CD4-positive, alpha-beta T cell (primary cell): ENCODE measurements around the gene MPPED1. TPM values are rescaled to one million over a fixed set of nuclear protein-coding genes. Genes with fewer than 3 reads are reported as not detected.

Experiments
- ATAC-seq: fragments of 200-7000 bp; cut with Tn5 transposase; one replicate; pipeline ENCODE4 v1.10.0; 2022; ENCODE audit warnings: mild to moderate bottlenecking; ENCODE audit not compliant: poor library complexity
- CTCF ChIA-PET: fragments of 350-600 bp; sonication (Branson Sonifier 250); formaldehyde crosslinking; loops from one replicate; lab custom pipeline; 2021; ENCODE audit warnings: antibody characterized with exemption, inconsistent platforms; lab: Charles Lee
- POLR2A ChIA-PET: fragments of 350-600 bp; sonication (Branson Sonifier 250); formaldehyde crosslinking; loops from one replicate; lab custom pipeline; 2021; ENCODE audit warnings: antibody characterized with exemption, inconsistent platforms; lab: Charles Lee
- DNase-seq, 14 experiments: peaks; one replicate each; pipeline ENCODE4 v3.0.0-alpha.2; 2013 to 2020; ENCODE audit warnings: mixed read lengths in 2 of 14
- H3K27ac ChIP-seq, 2 donors: one replicate each; pipeline versions ENCODE4 v1.5.1 to v1.7.0; 2013; ENCODE audit warnings: low read length in 2 of 2, low read depth in 1 of 2, mild to moderate bottlenecking in 1 of 2
- H3K27me3 ChIP-seq, 2 experiments: 1 replicate in 1 of 2; 2 replicates in 1 of 2; pipeline versions ENCODE4 v1.6.1 to v1.7.0; 2013; ENCODE audit warnings: low read length in 2 of 2, control low read depth in 1 of 2, mild to moderate bottlenecking in 1 of 2, moderate library complexity in 1 of 2; ENCODE audit not compliant: insufficient read depth in 2 of 2, control insufficient read depth in 1 of 2
- H3K36me3 ChIP-seq: one replicate; pipeline ENCODE4 v1.6.1; 2013; ENCODE audit warnings: low read length, control low read depth; ENCODE audit not compliant: insufficient read depth
- H3K4me1 ChIP-seq: one replicate; pipeline ENCODE4 v1.6.1; 2013; ENCODE audit warnings: low read length, control low read depth; ENCODE audit not compliant: insufficient read depth
- H3K4me3 ChIP-seq: one replicate; pipeline ENCODE4 v1.5.1; 2013; ENCODE audit warnings: mild to moderate bottlenecking, low read length, moderate library complexity
- H3K9me3 ChIP-seq, 2 experiments: 1 replicate in 1 of 2; 2 replicates in 1 of 2; pipeline versions ENCODE4 v1.6.1 to v1.7.0; 2013; ENCODE audit warnings: low read length in 2 of 2, mild to moderate bottlenecking in 2 of 2, control low read depth in 1 of 2, moderate library complexity in 1 of 2; ENCODE audit not compliant: control insufficient read depth in 1 of 2, insufficient read depth in 1 of 2
- H3K27ac Mint-ChIP-seq: one replicate; pipeline ENCODE4 v1.8.0; 2020; ENCODE audit warnings: mixed read lengths
- H3K27me3 Mint-ChIP-seq: one replicate; pipeline ENCODE4 v1.8.0; 2021; ENCODE audit warnings: mixed read lengths
- H3K36me3 Mint-ChIP-seq: one replicate; pipeline ENCODE4 v1.8.0; 2021; ENCODE audit warnings: low read depth, mixed read lengths
- H3K4me1 Mint-ChIP-seq: one replicate; pipeline ENCODE4 v1.8.0; 2021; ENCODE audit warnings: low read depth, mixed read lengths
- H3K4me3 Mint-ChIP-seq: one replicate; pipeline ENCODE4 v1.8.0; 2020; ENCODE audit warnings: mild to moderate bottlenecking, mixed read lengths
- H3K9me3 Mint-ChIP-seq: one replicate; pipeline ENCODE4 v1.8.0; 2020; ENCODE audit warnings: mixed read lengths
- CTCF ChIP-seq: fragments of 200-600 bp; IDR thresholded peaks from one replicate; pipeline ENCODE4 v1.8.0; 2022; ENCODE audit warnings: antibody characterized with exemption, mild to moderate bottlenecking
- intact Hi-C, 2 experiments: fragments of 100-400 bp; cut with DNase I in 1 of 2; cut with micrococcal nuclease in 1 of 2; formaldehyde crosslinking; loops; one replicate each; pipeline versions ENCODE4 v1.15.1 to v1.9.0; 2023 to 2025; cut with DNase I, micrococcal nuclease
- total RNA-seq, 174 experiments: library from RNA in 2 of 174; stranded (reverse) in 2 of 174; gene quantifications; one replicate each; pipeline ENCODE4 v1.2.3 and lab custom pipeline; 2021 to 2026

The MPPED1 gene
- total RNA-seq, 2 experiments from 2014 or later: not detected

DNA sequence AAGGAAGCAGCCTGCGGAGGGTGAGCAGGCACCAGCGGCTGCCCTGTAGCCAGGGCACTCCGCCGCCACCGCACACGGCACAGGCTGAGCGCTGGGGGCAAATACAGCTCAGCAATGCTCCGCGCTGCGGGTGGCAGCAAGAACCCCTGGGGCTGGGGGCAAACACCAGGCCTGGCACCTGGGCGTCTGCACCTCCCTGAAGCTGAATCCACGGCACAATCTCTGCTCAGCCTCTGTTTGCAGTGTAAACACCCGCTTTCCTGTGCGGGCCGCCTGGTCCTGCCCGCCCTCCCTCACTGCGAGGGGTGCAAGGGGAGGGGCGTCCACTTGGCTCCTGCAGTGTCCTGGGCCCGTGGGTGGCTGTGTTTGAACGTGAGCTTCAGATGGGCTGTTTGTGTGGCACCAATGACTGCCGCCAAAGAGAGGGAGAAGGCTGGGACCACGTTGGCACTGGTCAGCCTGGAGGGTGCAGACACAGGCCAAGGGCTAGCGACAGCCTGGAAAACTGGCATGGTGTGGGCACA is 14.8 kb upstream of the MPPED1 start:
- TF ChIP-seq CTCF: no peak
- no peaks in the 10 kb centered on the region for H3K9me3 ChIP-seq
- intact Hi-C loops: no loop called here
- Mint-ChIP-seq H3K36me3 (no peaks in the 10 kb centered on the region), H3K27me3 (peaks cover 13% of the 10 kb centered on the region), H3K4me1 (no peaks in the 10 kb centered on the region), H3K9me3 (no peaks in the 10 kb centered on the region), H3K27ac (no peak overlapping the region), H3K4me3 (no peak overlapping the region)
- DNase-seq (no peak), ATAC-seq (no peak)
- ChIA-PET POLR2A (no interaction called here), CTCF (no interaction called here)
- no peak overlapping the region for H3K27ac ChIP-seq
- no peak overlapping the region for H3K4me3 ChIP-seq
- H3K36me3 ChIP-seq: no peaks in the 10 kb centered on the region
- H3K27me3 ChIP-seq: no peaks in the 10 kb centered on the region
- no peaks in the 10 kb centered on the region for H3K4me1 ChIP-seq

DNA sequence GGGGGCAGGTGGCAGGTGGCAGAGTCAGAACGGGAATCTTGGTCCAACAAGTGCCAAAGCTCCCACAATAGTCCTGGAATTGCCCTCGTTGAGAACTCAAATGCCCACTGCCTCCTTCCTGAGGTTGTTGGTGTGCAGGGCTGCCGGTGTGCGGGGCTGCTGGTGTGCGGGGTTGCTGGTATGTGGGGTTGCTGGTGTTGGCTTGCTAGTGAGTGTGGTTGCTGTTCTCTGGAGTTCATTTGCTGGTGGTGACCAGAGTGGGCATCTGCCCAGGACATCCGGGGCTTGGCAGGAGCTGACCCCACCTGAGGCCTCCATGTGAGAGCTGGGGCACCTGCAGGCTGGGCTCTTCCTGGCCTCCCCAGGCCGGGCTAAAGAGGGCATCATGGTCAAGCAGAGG is 14.0 kb upstream of the MPPED1 start:
- ATAC-seq: no peak
- no peak for DNase-seq
- Mint-ChIP-seq H3K27me3 (peaks cover 20% of the 10 kb centered on the region), H3K27ac (no peak overlapping the region), H3K36me3 (no peaks in the 10 kb centered on the region), H3K9me3 (no peaks in the 10 kb centered on the region), H3K4me3 (no peak overlapping the region), H3K4me1 (no peaks in the 10 kb centered on the region)
- H3K4me3 ChIP-seq: no peak overlapping the region
- ChIA-PET CTCF (no interaction called here), POLR2A (no interaction called here)
- H3K4me1 ChIP-seq: no peaks in the 10 kb centered on the region
- no peaks in the 10 kb centered on the region for H3K9me3 ChIP-seq
- no peak for TF ChIP-seq CTCF
- no peak overlapping the region for H3K27ac ChIP-seq
- H3K27me3 ChIP-seq: no peaks in the 10 kb centered on the region
- intact Hi-C loops: no loop called here
- no peaks in the 10 kb centered on the region for H3K36me3 ChIP-seq

- DNase-seq: no peak
- H3K4me3 Mint-ChIP-seq: no peak overlapping the region
- Histone ChIP-seq H3K27me3 (no peaks in the 10 kb centered on the region), H3K4me1 (no peaks in the 10 kb centered on the region), H3K4me3 (no peak overlapping the region), H3K27ac (no peak overlapping the region), H3K36me3 (no peaks in the 10 kb centered on the region), H3K9me3 (no peaks in the 10 kb centered on the region)
- H3K9me3 Mint-ChIP-seq: no peaks in the 10 kb centered on the region
- no peak overlapping the region for H3K27ac Mint-ChIP-seq
- no peaks in the 10 kb centered on the region for H3K4me1 Mint-ChIP-seq
- TF ChIP-seq CTCF: no peak
- intact Hi-C loops: no loop called here
- peaks cover 20% of the 10 kb centered on the region for H3K27me3 Mint-ChIP-seq
- no peaks in the 10 kb centered on the region for H3K36me3 Mint-ChIP-seq
- CTCF ChIA-PET: no interaction called here
- ATAC-seq: no peak
- POLR2A ChIA-PET: no interaction called here
These were observed 13.6 kb upstream of the MPPED1 start for GRCh38 chr22:43398246-43398645.
